Loucy (cell line): ENCODE data around the gene SMAGP.

Experiments used
- H2AFZ ChIP-seq: fragments of 200-600 bp; sonication (generic); 2 replicates; pipeline ENCODE4 v1.6.0; 2016; ENCODE audit warnings: antibody characterized with exemption, mild to moderate bottlenecking, low read length, moderate library complexity
- H3F3A ChIP-seq: fragments of 200-600 bp; 2 replicates; pipeline ENCODE4 v1.6.0; 2016; ENCODE audit warnings: antibody characterized with exemption, low read depth, mild to moderate bottlenecking
- H3K27me3 ChIP-seq: fragments of 200-600 bp; sonication (generic); 2 replicates; pipeline ENCODE4 v1.6.1; 2014; ENCODE audit warnings: low read length, mild to moderate bottlenecking; ENCODE audit not compliant: insufficient read depth, poor library complexity, severe bottlenecking
- H3K36me3 ChIP-seq: fragments of 200-600 bp; sonication (generic); 2 replicates; pipeline ENCODE4 v1.6.1; 2016; ENCODE audit warnings: low read length; ENCODE audit not compliant: insufficient read depth
- H3K4me1 ChIP-seq: fragments of 200-600 bp; sonication (generic); 2 replicates; pipeline ENCODE4 v1.5.1; 2014; ENCODE audit warnings: low read length, mild to moderate bottlenecking; ENCODE audit not compliant: insufficient read depth, poor library complexity, severe bottlenecking
- H3K4me2 ChIP-seq: fragments of 200-600 bp; sonication (generic); 2 replicates; pipeline ENCODE4 v1.6.0; 2014; ENCODE audit warnings: antibody characterized with exemption, low read length, low read depth, mild to moderate bottlenecking; ENCODE audit not compliant: poor library complexity, severe bottlenecking
- H3K4me3 ChIP-seq: fragments of 200-600 bp; sonication (generic); 2 replicates; pipeline ENCODE4 v1.5.1; 2014; ENCODE audit warnings: low read length, mild to moderate bottlenecking, mixed read lengths; ENCODE audit not compliant: poor library complexity, severe bottlenecking
- H3K79me2 ChIP-seq: fragments of 200-600 bp; sonication (generic); 2 replicates; pipeline ENCODE4 v1.6.1; 2014; ENCODE audit warnings: low read length; ENCODE audit not compliant: insufficient read depth
- H3K9ac ChIP-seq: fragments of 200-600 bp; sonication (generic); 2 replicates; pipeline ENCODE4 v1.6.0; 2014; ENCODE audit warnings: mild to moderate bottlenecking, low read depth, low read length, moderate library complexity; ENCODE audit not compliant: poor library complexity, severe bottlenecking
- H3K9me2 ChIP-seq: fragments of 200-600 bp; sonication (generic); replicated peaks from 2 replicates; pipeline ENCODE4 v1.6.1; 2016; ENCODE audit warnings: low read depth, low read length, mixed read lengths
- H3K9me3 ChIP-seq: fragments of 200-600 bp; sonication (generic); 2 replicates; pipeline ENCODE4 v1.6.1; 2014; ENCODE audit warnings: mild to moderate bottlenecking, antibody characterized with exemption, low read length, low read depth; ENCODE audit not compliant: insufficient read depth
- H4K20me1 ChIP-seq: fragments of 200-600 bp; sonication (generic); 2 replicates; pipeline ENCODE4 v1.6.0; 2014; ENCODE audit warnings: antibody characterized with exemption, low read length, mild to moderate bottlenecking; ENCODE audit not compliant: insufficient read depth, poor library complexity, severe bottlenecking
- CTCF ChIP-seq: fragments of 200-600 bp; sonication (generic); conservative IDR thresholded peaks from 2 replicates; pipeline ENCODE4 v1.5.1; 2014; ENCODE audit warnings: mild to moderate bottlenecking, antibody characterized with exemption, low read length
- EZH2phosphoT487 ChIP-seq: fragments of 200-600 bp; IDR thresholded peaks from 2 replicates; pipeline ENCODE4 v1.6.1; 2018; ENCODE audit warnings: antibody characterized with exemption, mild to moderate bottlenecking, moderate library complexity, borderline replicate concordance

The SMAGP gene

GRCh38 chr12:51202718-51203117 is 67.5 kb downstream of the SMAGP start:
- no peaks in the 10 kb centered on the region for H3K9me2 ChIP-seq
- no peaks in the 10 kb centered on the region for H3F3A ChIP-seq
- no peak overlapping the region for H3K4me3 ChIP-seq
- H3K9me3 ChIP-seq, result no peaks in the 10 kb centered on the region
- H3K79me2 ChIP-seq, result no peaks in the 10 kb centered on the region
- TF ChIP-seq CTCF, result no peak
- no peak for TF ChIP-seq EZH2phosphoT487
- no peaks in the 10 kb centered on the region for H3K36me3 ChIP-seq
- H4K20me1 ChIP-seq, result no peaks in the 10 kb centered on the region
- H3K4me2 ChIP-seq, result no peak overlapping the region
- no peaks in the 10 kb centered on the region for H3K4me1 ChIP-seq
- H3K27me3 ChIP-seq, result no peaks in the 10 kb centered on the region
- H2AFZ ChIP-seq, result no peak overlapping the region
- H3K9ac ChIP-seq, result no peak overlapping the region

GRCh38 chr12:51200806-51201205 is 69.4 kb downstream of the SMAGP start:
- Histone ChIP-seq H3K4me2 (no peak overlapping the region), H3F3A (no peaks in the 10 kb centered on the region), H4K20me1 (no peaks in the 10 kb centered on the region), H3K4me3 (no peak overlapping the region), H3K4me1 (no peaks in the 10 kb centered on the region), H3K36me3 (no peaks in the 10 kb centered on the region), H2AFZ (no peak overlapping the region), H3K9me3 (no peaks in the 10 kb centered on the region), H3K9ac (no peak overlapping the region), H3K27me3 (no peaks in the 10 kb centered on the region), H3K9me2 (no peaks in the 10 kb centered on the region), H3K79me2 (no peaks in the 10 kb centered on the region)
- TF ChIP-seq CTCF (no peak), EZH2phosphoT487 (no peak)

- Histone ChIP-seq H4K20me1 (no peaks in the 10 kb centered on the region), H3K4me1 (no peaks in the 10 kb centered on the region), H3K36me3 (no peaks in the 10 kb centered on the region), H3K9me3 (no peaks in the 10 kb centered on the region), H3K27me3 (no peaks in the 10 kb centered on the region), H3K4me2 (no peak overlapping the region), H3K9ac (no peak overlapping the region), H3F3A (no peaks in the 10 kb centered on the region), H3K4me3 (no peak overlapping the region), H3K9me2 (no peaks in the 10 kb centered on the region), H3K79me2 (no peaks in the 10 kb centered on the region), H2AFZ (no peak overlapping the region)
- TF ChIP-seq EZH2phosphoT487, result no peak
- TF ChIP-seq CTCF, result no peak
Observed at GRCh38 chr12:51200156-51200555, 70.1 kb downstream of the SMAGP start.
